IPS-20b (cell line): ENCODE measurements around the gene GNPTAB.
"Not testable (repeated sequence)": the region's sequence is repeated elsewhere in the genome, so short reads cannot be mapped to it uniquely, and the experiment has no call there.

Experiments
- H3K27ac ChIP-seq: one replicate; pipeline ENCODE4 v1.5.1; 2013; ENCODE audit warnings: low read length
- H3K27me3 ChIP-seq: 2 replicates; pipeline ENCODE4 v1.6.1; 2013; ENCODE audit warnings: mild to moderate bottlenecking, low read length, inconsistent platforms; ENCODE audit not compliant: insufficient read depth
- H3K36me3 ChIP-seq: 2 replicates; pipeline ENCODE4 v1.6.1; 2013; ENCODE audit warnings: low read depth, mild to moderate bottlenecking, inconsistent platforms, low read length, moderate library complexity; ENCODE audit not compliant: insufficient read depth
- H3K4me1 ChIP-seq: 2 replicates; pipeline ENCODE4 v1.6.1; 2013; ENCODE audit warnings: mild to moderate bottlenecking, control low read depth, inconsistent platforms, low read length, moderate library complexity; ENCODE audit not compliant: insufficient read depth
- H3K4me3 ChIP-seq: 2 replicates; pipeline ENCODE4 v1.5.1; 2013; ENCODE audit warnings: mild to moderate bottlenecking, low read length, inconsistent platforms
- H3K9ac ChIP-seq: 2 replicates; pipeline ENCODE4 v1.6.1; 2013; ENCODE audit warnings: low read depth, mild to moderate bottlenecking, inconsistent platforms, low read length, moderate library complexity
- H3K9me3 ChIP-seq: 2 replicates; pipeline ENCODE4 v1.6.1; 2013; ENCODE audit warnings: mild to moderate bottlenecking, low read depth, low read length, inconsistent platforms; ENCODE audit not compliant: insufficient read depth

The GNPTAB gene

GRCh38 chr12:101743242-101743641, 87.5 kb downstream of the GNPTAB start:
- H3K4me3 ChIP-seq: no peak overlapping the region
- H3K27me3 ChIP-seq: no peaks in the 10 kb centered on the region
- H3K9me3 ChIP-seq: no peaks in the 10 kb centered on the region
- no peak overlapping the region for H3K9ac ChIP-seq
- H3K36me3 ChIP-seq: peaks cover 49% of the 10 kb centered on the region
- H3K4me1 ChIP-seq: no peaks in the 10 kb centered on the region
- H3K27ac ChIP-seq: no peak overlapping the region

DNA sequence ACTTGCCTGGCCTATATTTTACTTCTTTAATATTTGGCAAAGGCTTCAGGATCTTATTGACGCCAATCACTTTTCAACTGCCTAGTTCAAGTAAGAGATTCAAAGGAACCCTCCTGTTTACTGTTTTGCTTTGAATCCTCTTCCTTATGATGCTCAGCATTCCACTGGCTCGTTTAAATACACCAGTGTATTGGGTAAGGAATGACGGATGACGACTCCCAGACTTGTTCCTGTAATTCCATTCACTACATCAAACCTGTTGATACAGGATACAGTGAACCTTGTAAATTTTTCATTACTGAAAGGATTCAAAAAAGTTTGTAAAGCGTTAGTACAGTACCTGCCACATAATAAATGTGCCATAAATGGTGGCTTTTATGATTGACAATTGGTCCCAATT, 89.8 kb downstream of the GNPTAB start:
- no peak overlapping the region for H3K9ac ChIP-seq
- no peaks in the 10 kb centered on the region for H3K27me3 ChIP-seq
- H3K9me3 ChIP-seq: no peaks in the 10 kb centered on the region
- no peak overlapping the region for H3K27ac ChIP-seq
- peaks cover 27% of the 10 kb centered on the region for H3K36me3 ChIP-seq
- H3K4me1 ChIP-seq: no peaks in the 10 kb centered on the region
- no peak overlapping the region for H3K4me3 ChIP-seq

- no peak overlapping the region for H3K27ac ChIP-seq
Measured at GRCh38 chr12:101740566-101740965, 90.2 kb downstream of the GNPTAB start.

GRCh38 chr12:101738920-101739665, 91.7 kb downstream of the GNPTAB start, which contains the start of gene SYCP3:
Gene SYCP3, minus strand, starts transcription at chr12:101739462. Its CDS starts 1,527 bp downstream, at chr12:101737935.
- Histone ChIP-seq H3K4me1 (no peaks in the 10 kb centered on the region), H3K36me3 (peaks cover 9% of the 10 kb centered on the region), H3K9ac (no peak within 1 kb of the TSS), H3K9me3 (no peaks in the 10 kb centered on the region), H3K4me3 (no peak within 1 kb of the TSS), H3K27ac (no peak within 1 kb of the TSS), H3K27me3 (no peaks in the 10 kb centered on the region)

More at GRCh38 chr12:101740566-101740965, 90.2 kb downstream of the GNPTAB start:
- Histone ChIP-seq H3K27me3 (no peaks in the 10 kb centered on the region), H3K36me3 (peaks cover 24% of the 10 kb centered on the region), H3K9me3 (no peaks in the 10 kb centered on the region), H3K4me3 (no peak overlapping the region), H3K4me1 (no peaks in the 10 kb centered on the region), H3K9ac (no peak overlapping the region)

- H3K36me3 ChIP-seq: no peaks in the 10 kb centered on the region
- no peak overlapping the region for H3K4me3 ChIP-seq
- H3K9me3 ChIP-seq: no peaks in the 10 kb centered on the region
- H3K9ac ChIP-seq: no peak overlapping the region
- no peak overlapping the region for H3K27ac ChIP-seq
- H3K27me3 ChIP-seq: no peaks in the 10 kb centered on the region
- H3K4me1 ChIP-seq: no peaks in the 10 kb centered on the region
Measured at GRCh38 chr12:101737476-101737875, 93.3 kb downstream of the GNPTAB start.

DNA sequence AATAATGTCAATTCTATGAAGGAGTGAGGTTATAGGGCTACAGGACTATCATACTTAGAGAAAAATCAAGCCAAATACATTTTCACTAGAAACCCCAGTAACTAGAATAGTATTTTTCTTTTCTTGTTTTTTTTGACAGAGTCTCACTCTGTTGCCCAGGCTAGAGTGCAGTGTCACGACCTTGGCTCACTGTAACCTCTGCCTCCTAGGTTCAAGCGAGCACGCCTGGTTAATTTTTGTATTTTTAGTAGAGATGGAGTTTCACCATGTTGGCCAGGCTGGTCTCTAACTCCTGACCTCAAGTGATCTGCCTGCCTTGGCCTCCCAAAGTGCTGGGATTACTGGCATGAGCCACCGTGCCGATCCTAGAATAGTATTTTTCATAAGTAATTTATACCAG, 96.3 kb downstream of the GNPTAB start:
- not testable (repeated sequence) for H3K9ac ChIP-seq, H3K4me3 ChIP-seq, H3K9me3 ChIP-seq, H3K4me1 ChIP-seq, H3K27me3 ChIP-seq, H3K36me3 ChIP-seq, H3K27ac ChIP-seq

DNA sequence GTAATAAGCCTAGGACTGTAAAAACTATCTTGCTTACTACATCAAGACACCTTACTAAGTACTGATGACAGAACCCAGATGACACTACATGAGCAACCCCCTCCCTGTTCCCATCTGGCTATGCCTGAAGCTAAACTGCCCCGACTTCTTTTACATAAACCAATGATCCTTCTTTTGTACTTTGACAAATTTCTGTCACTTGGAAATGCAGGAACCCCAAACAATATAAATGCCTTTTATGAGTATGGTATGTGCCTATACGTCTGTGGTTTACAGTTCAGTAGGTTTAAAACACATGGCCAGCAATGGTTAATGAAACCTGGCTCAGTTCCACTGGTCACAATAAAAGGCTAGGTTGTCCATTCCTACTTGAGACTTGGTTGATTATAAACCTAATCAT, 97.6 kb downstream of the GNPTAB start:
- Histone ChIP-seq H3K9me3 (no peaks in the 10 kb centered on the region), H3K4me3 (no peak overlapping the region), H3K36me3 (peaks cover 6% of the 10 kb centered on the region; the same call in 1 of the 2 replicates), H3K4me1 (no peaks in the 10 kb centered on the region), H3K27me3 (no peaks in the 10 kb centered on the region), H3K9ac (no peak overlapping the region), H3K27ac (no peak overlapping the region)

DNA sequence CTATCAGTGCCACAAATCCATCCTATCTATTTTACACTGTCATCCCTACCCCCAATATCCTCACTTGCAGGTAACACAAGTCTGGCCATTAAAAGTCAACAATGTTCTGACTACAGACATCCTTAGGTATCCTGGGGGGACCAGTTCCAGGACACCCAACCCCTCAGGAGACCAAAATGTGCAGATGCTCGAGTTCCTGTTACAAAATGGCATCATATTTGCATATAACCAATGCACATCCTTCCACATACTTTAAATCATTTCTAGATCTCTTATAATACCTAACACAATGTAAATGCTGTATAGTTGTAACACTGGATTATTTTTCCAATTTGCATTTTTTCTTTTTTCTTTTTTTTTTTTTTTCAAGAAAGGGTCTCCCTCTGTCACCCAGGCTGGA, 98.4 kb downstream of the GNPTAB start:
- Histone ChIP-seq H3K27ac (no peak overlapping the region), H3K4me3 (no peak overlapping the region), H3K9ac (no peak overlapping the region), H3K36me3 (peaks cover 6% of the 10 kb centered on the region; the same call in 1 of the 2 replicates), H3K9me3 (no peaks in the 10 kb centered on the region), H3K27me3 (no peaks in the 10 kb centered on the region), H3K4me1 (no peaks in the 10 kb centered on the region)

GRCh38 chr12:101729842-101730241, 100.9 kb downstream of the GNPTAB start:
- no peaks in the 10 kb centered on the region for H3K9me3 ChIP-seq
- no peak overlapping the region for H3K4me3 ChIP-seq

GRCh38 chr12:101727098-101727497, 103.7 kb downstream of the GNPTAB start:
- no peak overlapping the region for H3K27ac ChIP-seq
- no peaks in the 10 kb centered on the region for H3K27me3 ChIP-seq
- H3K9ac ChIP-seq: no peak overlapping the region
- H3K9me3 ChIP-seq: no peaks in the 10 kb centered on the region
- H3K36me3 ChIP-seq: peaks cover 21% of the 10 kb centered on the region
- no peaks in the 10 kb centered on the region for H3K4me1 ChIP-seq
- H3K4me3 ChIP-seq: no peak overlapping the region

More at GRCh38 chr12:101729842-101730241, 100.9 kb downstream of the GNPTAB start:
- Histone ChIP-seq H3K27me3 (no peaks in the 10 kb centered on the region), H3K36me3 (peaks cover 21% of the 10 kb centered on the region), H3K4me1 (no peaks in the 10 kb centered on the region), H3K27ac (no peak overlapping the region), H3K9ac (no peak overlapping the region)

DNA sequence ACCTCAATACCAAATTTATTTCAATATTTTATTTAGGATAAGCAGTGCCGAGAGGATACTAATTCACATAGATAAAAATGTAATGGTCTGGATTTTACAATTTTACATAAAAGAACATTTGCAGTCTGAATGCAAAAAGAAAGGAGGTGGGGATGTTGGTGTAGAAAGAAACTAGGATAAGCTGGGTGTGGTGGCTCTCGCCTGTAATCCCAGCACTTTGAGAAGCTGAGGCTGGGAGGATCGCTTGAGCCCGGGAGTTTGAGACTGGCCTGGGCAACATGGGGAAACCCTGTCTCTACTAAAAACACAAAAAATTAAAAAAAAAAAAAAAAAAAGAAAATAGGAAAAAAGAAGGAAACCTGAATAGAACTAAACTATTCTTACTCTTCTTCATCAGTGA, 108.4 kb downstream of the GNPTAB start:
- Histone ChIP-seq H3K27me3 (no peaks in the 10 kb centered on the region), H3K27ac (no peak overlapping the region), H3K9ac (no peak overlapping the region), H3K4me3 (no peak overlapping the region), H3K9me3 (no peaks in the 10 kb centered on the region), H3K36me3 (peaks cover 15% of the 10 kb centered on the region), H3K4me1 (no peaks in the 10 kb centered on the region)

GRCh38 chr12:101720118-101720517, 110.6 kb downstream of the GNPTAB start:
- Histone ChIP-seq H3K9ac (no peak overlapping the region), H3K27ac (no peak overlapping the region), H3K9me3 (no peaks in the 10 kb centered on the region), H3K27me3 (no peaks in the 10 kb centered on the region), H3K4me1 (no peaks in the 10 kb centered on the region), H3K36me3 (no peaks in the 10 kb centered on the region), H3K4me3 (no peak overlapping the region)
